Neural progenitor cell (in vitro differentiated cells): ENCODE data around the gene ORAI1. TPM values are rescaled to one million over a fixed set of nuclear protein-coding genes. Genes with fewer than 3 reads are reported as not detected.
A peak's percentile ranks its signal among the peaks of the same experiment; 100 is the strongest.
"Not testable (repeated sequence)": the region's sequence is repeated elsewhere in the genome, so short reads cannot be mapped to it uniquely, and the experiment has no call there.

Source experiments
- DNase-seq: peaks from one replicate; pipeline ENCODE4 v3.0.0-alpha.2; 2016; ENCODE audit warnings: low spot score
- H2AFZ ChIP-seq: fragments of 200-600 bp; sonication (generic); replicated peaks from 2 replicates; pipeline ENCODE4 v1.6.1; 2016; ENCODE audit warnings: antibody characterized with exemption
- H3F3A ChIP-seq: fragments of 200-600 bp; sonication (generic); 2 replicates; pipeline ENCODE4 v1.6.1; 2016; ENCODE audit warnings: antibody characterized with exemption, low read depth
- H3K27ac ChIP-seq: fragments of 200-600 bp; sonication (generic); 2 replicates; pipeline ENCODE4 v1.5.1; 2016; ENCODE audit warnings: mild to moderate bottlenecking
- H3K27me3 ChIP-seq: fragments of 200-600 bp; sonication (generic); 2 replicates; pipeline ENCODE4 v1.6.1; 2016; ENCODE audit warnings: mild to moderate bottlenecking, moderate library complexity
- H3K36me3 ChIP-seq: fragments of 200-600 bp; sonication (generic); 2 replicates; pipeline ENCODE4 v1.5.1; 2016
- H3K4me1 ChIP-seq: fragments of 200-600 bp; sonication (generic); 2 replicates; pipeline ENCODE4 v1.6.1; 2016; ENCODE audit warnings: mixed run types
- H3K4me2 ChIP-seq: fragments of 200-600 bp; sonication (generic); 2 replicates; pipeline ENCODE4 v1.6.1; 2016
- H3K4me3 ChIP-seq: fragments of 200-600 bp; sonication (generic); 2 replicates; pipeline ENCODE4 v1.5.1; 2016
- H3K79me2 ChIP-seq: fragments of 200-600 bp; sonication (generic); 2 replicates; pipeline ENCODE4 v1.6.1; 2016; ENCODE audit warnings: low read depth
- H3K9ac ChIP-seq: fragments of 200-600 bp; sonication (generic); 2 replicates; pipeline ENCODE4 v1.6.1; 2016
- H3K9me3 ChIP-seq: fragments of 200-600 bp; sonication (generic); 2 replicates; pipeline ENCODE4 v1.5.1; 2016; ENCODE audit warnings: low read depth
- H4K20me1 ChIP-seq: fragments of 200-600 bp; sonication (generic); 2 replicates; pipeline ENCODE4 v1.6.1; 2016; ENCODE audit warnings: low read depth
- H3K27ac Mint-ChIP-seq: 3 replicates; pipeline ENCODE4 v1.8.0; 2021; ENCODE audit warnings: mixed read lengths
- H3K27me3 Mint-ChIP-seq: 2 replicates; pipeline ENCODE4 v1.8.0; 2022; ENCODE audit warnings: low read depth, mild to moderate bottlenecking, inconsistent platforms, moderate library complexity, mixed read lengths; ENCODE audit not compliant: insufficient read depth
- H3K36me3 Mint-ChIP-seq: 3 replicates; pipeline ENCODE4 v1.8.0; 2021; ENCODE audit warnings: mixed read lengths
- H3K4me1 Mint-ChIP-seq: 3 replicates; pipeline ENCODE4 v1.8.0; 2021; ENCODE audit warnings: mixed read lengths
- H3K4me3 Mint-ChIP-seq: 3 replicates; pipeline ENCODE4 v1.8.0; 2021; ENCODE audit warnings: mild to moderate bottlenecking, moderate library complexity, mixed read lengths
- H3K9me3 Mint-ChIP-seq: 3 replicates; pipeline ENCODE4 v1.8.0; 2020; ENCODE audit warnings: mixed read lengths
- EZH2 ChIP-seq: fragments of 200-600 bp; sonication (generic); IDR thresholded peaks from 2 replicates; pipeline ENCODE4 v1.6.1; 2017; ENCODE audit warnings: antibody characterized with exemption, mild to moderate bottlenecking, moderate library complexity
- EZH2phosphoT487 ChIP-seq: fragments of 200-600 bp; sonication (generic); IDR thresholded peaks from 2 replicates; pipeline ENCODE4 v1.6.1; 2017; ENCODE audit warnings: antibody characterized with exemption
- total RNA-seq: library from RNA; depleted of rRNA; stranded (reverse); fragments of >200 nt; gene quantifications from 2 replicates; pipeline ENCODE4 v1.2.3, GENCODE V29; 2015; ENCODE audit warnings: low replicate concordance
- TF ChIP-seq, protein P1 (sequence below): fragments of 200-600 bp; sonication (generic); IDR thresholded peaks from 2 replicates; pipeline ENCODE4 v1.5.1; 2017; ENCODE audit warnings: antibody characterized with exemption, mild to moderate bottlenecking

The ORAI1 gene
- total RNA-seq, 1 donor from 2014 or later, result 8.0 TPM

DNA sequence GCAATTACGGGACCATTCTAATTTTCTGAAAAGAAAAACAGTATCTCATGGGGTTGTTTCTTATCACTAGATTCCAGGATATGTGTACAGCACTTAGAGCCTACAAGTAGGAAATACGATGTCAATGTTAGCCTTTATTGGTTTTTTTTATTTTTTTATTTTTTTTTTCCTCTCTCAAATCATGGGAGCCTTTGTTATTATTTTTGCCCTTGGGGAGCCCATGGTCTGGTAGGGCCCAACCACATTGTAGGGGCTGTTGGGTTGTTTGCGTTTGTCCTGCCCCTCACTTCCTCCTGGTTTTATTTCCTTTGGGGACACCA, 37.2 kb downstream of the ORAI1 start:
- no peak overlapping the region for H3K4me3 Mint-ChIP-seq
- peak overlapping the region; percentile 50 for H3K4me3 ChIP-seq
- no peak overlapping the region for H3K9ac ChIP-seq
- H3K4me1 Mint-ChIP-seq, result peaks cover 27% of the 10 kb centered on the region
- peak overlapping the region; percentile 37 for H2AFZ ChIP-seq
- TF ChIP-seq, protein P1, sequence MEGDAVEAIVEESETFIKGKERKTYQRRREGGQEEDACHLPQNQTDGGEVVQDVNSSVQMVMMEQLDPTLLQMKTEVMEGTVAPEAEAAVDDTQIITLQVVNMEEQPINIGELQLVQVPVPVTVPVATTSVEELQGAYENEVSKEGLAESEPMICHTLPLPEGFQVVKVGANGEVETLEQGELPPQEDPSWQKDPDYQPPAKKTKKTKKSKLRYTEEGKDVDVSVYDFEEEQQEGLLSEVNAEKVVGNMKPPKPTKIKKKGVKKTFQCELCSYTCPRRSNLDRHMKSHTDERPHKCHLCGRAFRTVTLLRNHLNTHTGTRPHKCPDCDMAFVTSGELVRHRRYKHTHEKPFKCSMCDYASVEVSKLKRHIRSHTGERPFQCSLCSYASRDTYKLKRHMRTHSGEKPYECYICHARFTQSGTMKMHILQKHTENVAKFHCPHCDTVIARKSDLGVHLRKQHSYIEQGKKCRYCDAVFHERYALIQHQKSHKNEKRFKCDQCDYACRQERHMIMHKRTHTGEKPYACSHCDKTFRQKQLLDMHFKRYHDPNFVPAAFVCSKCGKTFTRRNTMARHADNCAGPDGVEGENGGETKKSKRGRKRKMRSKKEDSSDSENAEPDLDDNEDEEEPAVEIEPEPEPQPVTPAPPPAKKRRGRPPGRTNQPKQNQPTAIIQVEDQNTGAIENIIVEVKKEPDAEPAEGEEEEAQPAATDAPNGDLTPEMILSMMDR, result no peak
- TF ChIP-seq EZH2, result no peak
- TF ChIP-seq EZH2phosphoT487, result no peak
- DNase-seq, result no peak
- H3K27ac Mint-ChIP-seq, result no peak overlapping the region
- no peaks in the 10 kb centered on the region for H3K36me3 ChIP-seq
- H3K36me3 Mint-ChIP-seq, result peaks cover 2% of the 10 kb centered on the region
- no peak overlapping the region for H3K27ac ChIP-seq
- H4K20me1 ChIP-seq, result no peaks in the 10 kb centered on the region
- H3K27me3 Mint-ChIP-seq, result peaks cover 5% of the 10 kb centered on the region
- H3K4me1 ChIP-seq, result peaks cover 18% of the 10 kb centered on the region
- no peaks in the 10 kb centered on the region for H3K27me3 ChIP-seq
- no peaks in the 10 kb centered on the region for H3K9me3 ChIP-seq
- no peaks in the 10 kb centered on the region for H3K9me3 Mint-ChIP-seq
- H3F3A ChIP-seq, result peaks cover 30% of the 10 kb centered on the region
- H3K4me2 ChIP-seq, result peak overlapping the region; percentile 74
- peaks cover 8% of the 10 kb centered on the region for H3K79me2 ChIP-seq

DNA sequence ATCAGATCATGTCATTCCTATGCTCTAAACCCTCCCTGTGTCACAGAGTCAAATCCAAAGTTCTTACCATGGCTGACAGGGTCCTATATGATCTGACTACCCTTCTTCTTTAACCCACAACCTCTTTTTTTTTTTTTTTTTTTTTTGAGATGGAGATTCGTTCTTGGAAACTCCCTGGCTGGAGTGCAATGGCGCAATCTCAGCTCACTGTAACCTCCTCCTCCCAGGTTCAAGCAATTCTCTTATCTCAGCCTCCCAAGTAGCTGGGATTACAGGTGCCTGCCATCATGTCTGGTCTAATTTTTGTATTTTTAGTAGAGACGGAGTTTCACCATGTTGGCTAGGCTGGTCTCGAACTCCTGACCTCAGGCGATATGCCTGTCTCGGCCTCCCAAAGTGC, 40.5 kb downstream of the ORAI1 start:
- H4K20me1 ChIP-seq, H2AFZ ChIP-seq, H3K4me3 Mint-ChIP-seq, H3K9me3 ChIP-seq, H3K27ac ChIP-seq, H3K27me3 ChIP-seq, DNase-seq, H3K4me1 ChIP-seq, H3K9me3 Mint-ChIP-seq, H3K9ac ChIP-seq, H3K79me2 ChIP-seq, H3K36me3 ChIP-seq, H3K36me3 Mint-ChIP-seq, H3K4me3 ChIP-seq, H3K4me2 ChIP-seq, H3K27ac Mint-ChIP-seq: not testable (repeated sequence)
- Mint-ChIP-seq H3K4me1 (peaks cover 12% of the 10 kb centered on the region), H3K27me3 (peaks cover 10% of the 10 kb centered on the region)
- H3F3A ChIP-seq, result peaks cover 25% of the 10 kb centered on the region

GRCh38 chr12:121668750-121669520, 42.6 kb downstream of the ORAI1 start:
- Histone ChIP-seq H3K4me2 (no peak overlapping the region), H3K9me3 (no peaks in the 10 kb centered on the region), H3K4me3 (no peak overlapping the region), H3K36me3 (no peaks in the 10 kb centered on the region), H3K27ac (no peak overlapping the region), H3K79me2 (peaks cover 8% of the 10 kb centered on the region), H3K27me3 (no peaks in the 10 kb centered on the region), H3K9ac (no peak overlapping the region), H3K4me1 (peaks cover 6% of the 10 kb centered on the region), H4K20me1 (no peaks in the 10 kb centered on the region), H2AFZ (no peak overlapping the region), H3F3A (peaks cover 30% of the 10 kb centered on the region)
- H3K27ac Mint-ChIP-seq, result peak overlapping the region; percentile 47
- no peaks in the 10 kb centered on the region for H3K9me3 Mint-ChIP-seq
- peaks cover 2% of the 10 kb centered on the region for H3K36me3 Mint-ChIP-seq
- no peak for TF ChIP-seq EZH2
- TF ChIP-seq EZH2phosphoT487, result no peak
- TF ChIP-seq, protein P1, result peak; percentile 69
- peaks cover 10% of the 10 kb centered on the region for H3K27me3 Mint-ChIP-seq
- no peak overlapping the region for H3K4me3 Mint-ChIP-seq
- peak; percentile 86 for DNase-seq
- peaks cover 19% of the 10 kb centered on the region for H3K4me1 Mint-ChIP-seq

DNA sequence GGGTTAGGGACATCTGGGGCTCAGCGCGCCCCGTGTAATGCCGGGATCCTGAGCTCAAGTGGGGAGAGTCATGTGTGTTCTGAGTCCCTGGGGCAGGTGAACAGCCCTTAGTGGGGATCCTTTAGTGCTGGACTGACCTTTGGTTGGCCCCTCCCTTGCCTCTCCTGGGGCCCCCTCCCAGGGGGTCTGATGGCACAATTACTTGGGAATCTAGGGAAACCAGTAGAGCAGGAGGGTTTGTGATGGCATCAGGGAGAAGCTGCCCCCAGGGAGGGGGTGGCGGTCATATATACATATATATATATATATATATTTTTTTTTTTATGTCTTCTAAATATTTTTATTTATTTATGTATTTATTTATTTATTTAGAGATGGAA, 43.2 kb downstream of the ORAI1 start, which contains the start of gene MORN3:
Gene MORN3 (minus strand): TSS at position 134 of the 380 bp plus-strand sequence. CDS start 171 bp downstream, outside the sequence.
- Histone ChIP-seq H3F3A (peaks cover 24% of the 10 kb centered on the region), H3K4me1 (peaks cover 2% of the 10 kb centered on the region), H3K27me3 (no peaks in the 10 kb centered on the region), H3K79me2 (peaks cover 4% of the 10 kb centered on the region), H3K4me3 (no peak within 1 kb of the TSS), H3K9ac (no peak within 1 kb of the TSS), H3K4me2 (no peak within 1 kb of the TSS), H3K36me3 (no peaks in the 10 kb centered on the region), H2AFZ (no peak within 1 kb of the TSS), H3K9me3 (no peaks in the 10 kb centered on the region), H4K20me1 (no peaks in the 10 kb centered on the region), H3K27ac (no peak within 1 kb of the TSS)
- Mint-ChIP-seq H3K27me3 (peaks cover 10% of the 10 kb centered on the region), H3K36me3 (peaks cover 2% of the 10 kb centered on the region), H3K4me1 (peaks cover 13% of the 10 kb centered on the region), H3K9me3 (no peaks in the 10 kb centered on the region), H3K4me3 (no peak within 1 kb of the TSS), H3K27ac (peak within 1 kb of the TSS; percentile 47)
- TF ChIP-seq, protein P1, result no peak
- TF ChIP-seq EZH2phosphoT487 (no peak), EZH2 (no peak)
- no peak for DNase-seq
